AG04450 (cell line): ENCODE measurements around the gene HDAC7. TPM values are rescaled to one million over a fixed set of nuclear protein-coding genes. Genes with fewer than 3 reads are reported as not detected.
"Not testable (repeated sequence)": the region's sequence is repeated elsewhere in the genome, so short reads cannot be mapped to it uniquely, and the experiment has no call there.

Source experiments
- CTCF ChIA-PET: fragments of 300-600, 350-600 bp; formaldehyde crosslinking; extraction: SDS; loops from one replicate; lab custom pipeline; 2022; ENCODE audit warnings: antibody characterized with exemption, inconsistent platforms; lab: Charles Lee
- POLR2A ChIA-PET: fragments of 350-600 bp; formaldehyde crosslinking; extraction: SDS; loops from one replicate; lab custom pipeline; 2021; ENCODE audit warnings: antibody characterized with exemption, inconsistent platforms; lab: Yijun Ruan, JAX
- DNase-seq: peaks from one replicate; pipeline ENCODE4 v3.0.0-alpha.2; 2011; ENCODE audit warnings: low read depth, low spot score
- H3K27ac ChIP-seq: one replicate; pipeline ENCODE4 v1.5.1; 2012; ENCODE audit warnings: low read depth, low read length, control low read depth
- H3K27me3 ChIP-seq: one replicate; pipeline ENCODE4 v1.6.0; 2012; ENCODE audit warnings: low read length; ENCODE audit not compliant: control insufficient read depth, insufficient read depth
- H3K4me3 ChIP-seq: 2 replicates; pipeline ENCODE4 v1.5.1; 2011; ENCODE audit warnings: mild to moderate bottlenecking, low read depth, low read length, control low read depth
- H3K9me3 ChIP-seq: 2 replicates; pipeline ENCODE4 v1.5.1; 2012; ENCODE audit warnings: low read length; ENCODE audit not compliant: control insufficient read depth, insufficient read depth
- CTCF ChIP-seq: IDR thresholded peaks from 2 replicates; pipeline ENCODE4 v1.5.1; 2011; ENCODE audit warnings: low read depth, low read length, control low read depth, inconsistent platforms
- polyA plus RNA-seq: library from polyadenylated mRNA; depleted of rRNA; stranded (reverse); fragments of >200 nt; gene quantifications from 2 replicates; pipeline ENCODE4 v1.2.3, GENCODE V29; 2011

HDAC7 gene
- polyA plus RNA-seq, 1 experiment, result 17.1 TPM

- DNase-seq, result no peak
- peak overlapping the region; percentile 44 for H3K4me3 ChIP-seq
- no peak; the same call in 1 of the 2 replicates for TF ChIP-seq CTCF
- CTCF ChIA-PET, result interaction anchor here (1.0 to 2.1 kb wide), 4 partner anchors 11 to 34 kb away, joined by 3 to 6 read pairs (median 4); no protein-coding TSS in a partner anchor
- H3K27ac ChIP-seq, result peak overlapping the region; percentile 85
- no peaks in the 10 kb centered on the region for H3K27me3 ChIP-seq
- no peaks in the 10 kb centered on the region; the same call in 1 of the 2 replicates for H3K9me3 ChIP-seq
- POLR2A ChIA-PET, result interaction anchor here (0.6 to 2.0 kb wide), 3 partner anchors 22 to 149 kb away, joined by 4 to 6 read pairs (median 4); partner anchors contain the start of gene TMEM106C
Observed at GRCh38 chr12:47813511-47814196, 6.0 kb downstream of the HDAC7 start.

- Histone ChIP-seq H3K27me3 (no peaks in the 10 kb centered on the region), H3K9me3 (no peaks in the 10 kb centered on the region), H3K27ac (peak overlapping the region; percentile 94), H3K4me3 (peak overlapping the region; percentile 44)
- no peak for DNase-seq
- ChIA-PET POLR2A (interaction anchor here (0.6 to 2.0 kb wide), 4 partner anchors 16 to 150 kb away, joined by 4 to 6 read pairs (median 4); partner anchors contain the start of gene TMEM106C), CTCF (interaction anchor here (1.0 to 2.1 kb wide), 5 partner anchors 12 to 33 kb away, joined by 3 to 6 read pairs (median 5); no protein-coding TSS in a partner anchor)
- no peak for TF ChIP-seq CTCF
Observed at GRCh38 chr12:47812797-47813510, 6.7 kb downstream of the HDAC7 start.

- no peak overlapping the region; the same call in 1 of the 2 replicates for H3K4me3 ChIP-seq
- TF ChIP-seq CTCF, result no peak
- ChIA-PET CTCF (interaction anchor here (1.4 to 1.5 kb wide), 2 partner anchors 13 to 25 kb away, joined by 3 to 6 read pairs; no protein-coding TSS in a partner anchor), POLR2A (interaction anchor here (0.8 to 2.0 kb wide), 3 partner anchors 9 to 24 kb away, joined by 3 to 4 read pairs (median 4); no protein-coding TSS in a partner anchor)
- H3K27me3 ChIP-seq, result no peaks in the 10 kb centered on the region
- no peak for DNase-seq
- no peaks in the 10 kb centered on the region for H3K9me3 ChIP-seq
- peak overlapping the region; percentile 94 for H3K27ac ChIP-seq
Observed at GRCh38 chr12:47811581-47812484, 7.9 kb downstream of the HDAC7 start.

- Histone ChIP-seq H3K27ac (peak overlapping the region; percentile 58), H3K4me3 (no peak overlapping the region), H3K9me3 (no peaks in the 10 kb centered on the region), H3K27me3 (no peaks in the 10 kb centered on the region)
- no peak for DNase-seq
- CTCF ChIA-PET, result interaction anchor here (1.1 to 1.3 kb wide), 2 partner anchors 27 to 96 kb away, joined by 4 to 12 read pairs; no protein-coding TSS in a partner anchor
- POLR2A ChIA-PET, result interaction anchor here (0.8 kb wide), 1 partner anchor 10 kb away, joined by 3 read pairs; no protein-coding TSS in a partner anchor
- no peak for TF ChIP-seq CTCF
Observed at GRCh38 chr12:47811072-47811396, 8.7 kb downstream of the HDAC7 start.

- not testable (repeated sequence) for H3K9me3 ChIP-seq, H3K27ac ChIP-seq, DNase-seq, H3K4me3 ChIP-seq, H3K27me3 ChIP-seq
- POLR2A ChIA-PET, result interaction anchor here (0.9 kb wide), 1 partner anchor 11 kb away, joined by 11 read pairs; no protein-coding TSS in a partner anchor
- CTCF ChIA-PET, result interaction anchor here (1.3 to 2.3 kb wide), 2 partner anchors 8 to 29 kb away, joined by 9 to 12 read pairs; no protein-coding TSS in a partner anchor
Observed at GRCh38 chr12:47809518-47809917, 10.2 kb downstream of the HDAC7 start.
